ENCODE results near the gene PHF20.

DNA sequence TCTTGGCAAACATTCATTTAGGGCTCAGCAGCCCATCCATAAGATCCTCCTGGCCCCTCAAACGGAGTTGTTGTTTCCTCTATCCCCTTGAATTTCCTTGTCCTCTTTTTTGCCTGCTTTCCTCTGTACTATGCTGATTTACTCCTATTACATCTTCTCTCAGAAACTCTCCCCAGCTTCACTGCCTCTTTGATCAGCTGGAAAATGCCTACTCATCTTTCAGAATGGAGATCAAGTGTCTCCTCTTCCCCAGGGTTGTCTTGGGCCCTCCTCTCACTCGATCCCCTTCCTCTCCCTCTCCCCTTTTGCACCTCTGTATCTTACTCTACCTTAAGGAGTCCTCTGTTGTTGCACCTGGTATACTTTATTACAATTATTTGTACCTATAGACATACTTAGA lies 60.2 kb downstream of the PHF20 start:
- no peak for TF ChIP-seq POLR2A (IDR thresholded peaks at IDR 0.05; ENCODE audit: low read depth, low read length)
- TF ChIP-seq CTCF (IDR thresholded peaks at IDR 0.05; ENCODE audit: extremely low read depth in 1 of 2, insufficient read depth in 1 of 2, low read depth in 1 of 2, low read length in 2 of 2), result no peak
- TF ChIP-seq POLR2AphosphoS5 (IDR thresholded peaks at IDR 0.05; ENCODE audit: insufficient read depth, low read depth, low read length), result no peak
- no peak for TF ChIP-seq MYC (IDR thresholded peaks at IDR 0.05; ENCODE audit: low read depth, low read length)
- TF ChIP-seq, protein P1, sequence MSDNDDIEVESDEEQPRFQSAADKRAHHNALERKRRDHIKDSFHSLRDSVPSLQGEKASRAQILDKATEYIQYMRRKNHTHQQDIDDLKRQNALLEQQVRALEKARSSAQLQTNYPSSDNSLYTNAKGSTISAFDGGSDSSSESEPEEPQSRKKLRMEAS (IDR thresholded peaks at IDR 0.05; ENCODE audit: insufficient read depth, insufficient read length), result no peak
- TF ChIP-seq EZH2 (IDR thresholded peaks at IDR 0.05; ENCODE audit: borderline replicate concordance, low read depth, low read length, severe bottlenecking), result no peak
- no peak for TF ChIP-seq JUN (IDR thresholded peaks at IDR 0.05; ENCODE audit: borderline replicate concordance, insufficient read depth, insufficient read length, low read depth)
- TF ChIP-seq FOS (IDR thresholded peaks at IDR 0.05; ENCODE audit: borderline replicate concordance, insufficient read depth, low read length), result no peak
